Measurements from ENCODE around the gene STMN1.

STMN1 gene

DNA sequence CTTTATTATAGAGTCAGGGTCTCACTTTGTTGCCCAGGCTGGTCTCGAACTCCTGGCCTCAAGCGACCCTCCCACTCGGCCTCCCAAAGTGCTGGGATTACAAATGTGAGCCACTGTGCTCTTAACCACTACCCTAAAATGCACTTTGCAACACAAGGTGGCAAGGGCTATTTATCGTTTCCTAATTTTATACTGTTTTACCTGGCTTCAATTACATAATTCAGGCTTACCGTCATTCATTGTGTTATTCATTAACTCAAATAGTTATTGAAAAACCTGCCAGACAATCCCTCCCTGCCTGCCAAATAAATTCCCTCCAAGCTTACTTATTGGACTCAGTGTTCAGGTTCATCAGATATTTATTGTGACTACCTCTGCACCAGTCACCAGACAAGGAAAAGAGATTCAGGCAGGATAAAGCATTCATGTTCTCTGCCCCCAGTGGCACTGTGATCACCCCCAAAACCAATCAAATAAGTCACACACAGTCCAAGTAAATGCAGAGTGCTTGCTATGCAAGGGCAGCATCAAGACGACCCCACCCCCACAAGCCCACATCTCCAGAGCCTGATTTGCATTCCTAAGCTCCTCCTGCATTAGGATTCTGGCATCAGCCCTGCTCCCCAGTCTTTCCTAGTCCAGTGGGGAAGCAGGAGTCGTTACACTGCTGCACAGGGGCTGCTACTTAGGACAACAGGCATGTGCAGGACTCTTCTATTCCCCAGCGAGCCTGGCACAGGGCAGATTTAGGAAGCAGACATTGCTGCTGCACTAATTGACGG is 38.8 kb downstream of the STMN1 start:
- no peak for DNase-seq

DNA sequence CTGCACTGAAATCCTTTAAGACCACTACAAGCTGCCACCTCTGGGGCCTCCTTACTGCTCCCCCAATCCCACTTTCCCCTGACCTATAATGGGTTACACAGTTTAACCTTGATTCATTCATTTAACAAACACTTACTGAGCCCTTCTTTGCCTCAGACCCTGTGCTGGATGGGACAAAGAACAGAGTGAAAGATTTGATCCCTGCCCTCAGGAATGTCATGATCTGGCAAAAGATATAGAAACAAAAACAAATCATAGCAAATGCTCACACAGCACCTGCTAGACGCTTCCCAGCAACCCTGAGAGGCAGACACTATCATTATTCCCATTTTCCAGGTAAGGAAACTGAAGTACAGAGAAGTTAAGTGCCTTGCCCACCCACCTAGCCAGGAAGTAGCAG is 39.9 kb downstream of the STMN1 start:
- no peak for DNase-seq

DNA sequence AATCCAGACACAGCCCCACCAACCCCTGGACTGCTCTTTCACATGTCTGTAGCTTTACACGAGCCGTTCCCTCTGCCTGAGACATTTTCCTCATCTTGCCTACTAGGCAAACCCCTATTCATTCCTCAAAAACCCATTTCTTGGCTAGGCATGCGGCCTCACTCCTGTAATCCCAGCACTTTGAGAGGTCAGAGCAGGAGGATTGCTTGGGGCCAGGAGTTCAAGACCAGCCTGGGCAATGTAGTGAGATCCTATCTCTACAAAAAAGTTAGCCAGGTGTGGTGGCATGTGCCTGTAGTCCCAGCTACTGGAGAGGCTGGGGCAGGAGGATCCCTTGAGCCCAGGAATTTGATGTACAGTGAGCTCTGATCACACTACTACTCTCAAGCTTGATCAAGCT is 41.8 kb downstream of the STMN1 start:
- no peak for DNase-seq

DNA sequence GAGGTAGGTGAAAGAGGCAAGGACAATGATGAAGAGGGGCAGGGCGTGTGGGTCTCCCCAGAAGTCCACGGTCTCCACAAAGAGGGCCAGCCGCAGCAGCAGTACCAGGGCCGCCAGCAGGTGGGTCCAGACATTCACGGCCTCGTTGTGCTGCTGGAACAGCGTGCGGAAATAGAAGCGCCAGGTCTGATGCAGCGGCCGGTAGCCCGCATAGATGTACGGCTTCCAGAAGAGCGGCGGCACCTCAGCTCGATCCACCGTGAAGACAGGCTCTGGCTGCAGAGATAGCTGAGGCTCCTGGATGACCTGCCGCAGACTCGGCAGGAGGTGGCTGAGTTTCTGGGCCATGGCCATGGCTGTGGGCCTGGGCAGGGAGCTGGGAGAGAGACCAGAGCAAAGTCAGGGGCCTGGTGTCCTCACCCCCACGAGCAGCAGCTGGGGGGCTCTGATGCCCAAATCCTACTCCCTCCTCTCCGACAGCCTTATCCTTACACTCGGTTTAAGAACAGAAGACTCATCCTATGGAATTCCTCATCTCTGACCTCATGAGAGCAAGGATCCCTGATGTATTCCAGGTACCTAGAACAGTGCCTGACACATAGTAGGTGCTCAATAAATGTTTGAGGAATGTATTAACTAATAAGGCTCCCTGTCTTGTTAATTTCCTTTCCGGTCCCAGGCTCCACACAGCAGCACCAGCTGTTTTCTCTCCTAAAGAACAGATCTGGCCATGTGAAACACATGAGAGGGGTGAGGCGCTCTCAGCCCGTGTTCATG is 42.5 kb downstream of the STMN1 start:
- no peak for DNase-seq

DNA sequence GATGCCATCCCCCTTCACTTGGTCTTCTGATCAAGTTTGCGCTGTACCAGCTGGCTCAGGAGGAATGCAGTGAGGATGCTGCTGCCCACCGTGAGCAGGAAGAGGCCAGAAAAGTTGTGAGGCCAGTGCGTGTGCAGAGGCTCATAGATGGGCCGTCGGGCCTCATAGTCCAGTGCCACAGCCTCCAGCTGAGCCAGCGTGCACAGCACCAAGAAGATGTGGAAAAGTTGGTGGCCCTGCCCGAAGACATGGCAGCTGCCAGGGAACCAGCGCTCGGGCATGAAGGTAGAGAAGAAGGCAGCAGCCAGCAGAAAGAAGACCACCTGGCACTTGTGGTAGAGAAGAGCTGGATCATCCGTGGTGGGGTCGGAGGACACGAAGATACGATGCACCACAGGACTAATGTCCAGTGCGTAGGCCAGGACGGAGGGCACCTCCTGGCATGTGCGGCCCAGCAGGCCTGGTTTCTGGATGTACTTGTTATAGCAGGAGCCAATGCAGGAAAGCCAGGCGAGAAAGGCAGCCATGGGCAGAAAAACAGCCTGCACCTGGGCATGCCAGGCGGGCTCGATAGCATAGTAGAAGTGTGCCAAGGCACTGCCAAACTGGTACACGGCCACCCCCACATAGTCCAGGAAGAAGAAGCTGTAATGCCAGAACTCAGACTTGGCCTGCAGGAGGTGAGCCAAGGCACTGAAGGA is 43.3 kb downstream of the STMN1 start:
- no peak for DNase-seq

DNA sequence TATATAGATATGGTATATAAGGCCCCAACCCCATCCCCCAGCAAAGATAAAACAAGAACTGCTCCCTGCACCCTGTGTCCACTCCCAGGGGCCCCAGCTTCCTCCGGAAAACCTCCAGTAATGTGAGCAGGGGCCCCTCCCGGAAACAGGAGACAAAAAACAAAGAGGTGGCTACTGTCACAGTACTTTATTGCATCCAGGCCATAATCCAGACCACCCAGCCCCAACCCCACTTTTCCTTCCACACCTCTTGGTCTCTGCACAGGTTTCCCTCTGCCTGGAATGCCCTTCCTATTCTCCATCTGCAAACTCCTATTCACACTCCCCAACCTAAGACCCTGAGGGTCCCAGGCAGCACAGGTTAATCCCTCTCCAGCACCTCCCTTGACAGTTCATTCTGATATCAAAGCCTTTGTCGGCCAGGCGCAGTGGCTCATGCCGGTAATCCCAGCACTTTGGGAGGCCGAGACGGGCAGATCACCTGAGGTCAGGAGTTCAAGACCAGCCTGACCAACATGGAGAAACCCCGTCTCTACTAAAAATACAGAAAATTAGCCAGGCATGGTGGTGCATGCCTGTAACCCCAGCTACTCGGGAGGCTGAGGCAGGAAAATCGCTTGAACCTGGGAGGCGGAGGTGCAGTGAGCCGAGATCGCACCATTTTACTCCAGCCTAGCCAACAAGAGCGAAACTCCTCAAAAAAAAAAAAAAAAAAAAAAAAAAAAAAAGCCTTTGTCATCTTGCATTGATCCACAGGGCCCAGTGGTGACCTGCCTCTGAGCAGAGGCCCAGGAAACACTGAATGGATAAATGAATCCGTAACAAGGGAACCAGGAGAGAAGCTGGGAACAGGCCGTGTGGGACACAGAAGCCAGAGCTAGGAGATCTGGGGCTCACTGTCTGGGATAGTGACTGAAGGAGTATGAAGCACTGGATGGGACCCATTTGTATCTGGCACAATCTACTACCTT is 44.6 kb downstream of the STMN1 start:
- no peak for DNase-seq

DNA sequence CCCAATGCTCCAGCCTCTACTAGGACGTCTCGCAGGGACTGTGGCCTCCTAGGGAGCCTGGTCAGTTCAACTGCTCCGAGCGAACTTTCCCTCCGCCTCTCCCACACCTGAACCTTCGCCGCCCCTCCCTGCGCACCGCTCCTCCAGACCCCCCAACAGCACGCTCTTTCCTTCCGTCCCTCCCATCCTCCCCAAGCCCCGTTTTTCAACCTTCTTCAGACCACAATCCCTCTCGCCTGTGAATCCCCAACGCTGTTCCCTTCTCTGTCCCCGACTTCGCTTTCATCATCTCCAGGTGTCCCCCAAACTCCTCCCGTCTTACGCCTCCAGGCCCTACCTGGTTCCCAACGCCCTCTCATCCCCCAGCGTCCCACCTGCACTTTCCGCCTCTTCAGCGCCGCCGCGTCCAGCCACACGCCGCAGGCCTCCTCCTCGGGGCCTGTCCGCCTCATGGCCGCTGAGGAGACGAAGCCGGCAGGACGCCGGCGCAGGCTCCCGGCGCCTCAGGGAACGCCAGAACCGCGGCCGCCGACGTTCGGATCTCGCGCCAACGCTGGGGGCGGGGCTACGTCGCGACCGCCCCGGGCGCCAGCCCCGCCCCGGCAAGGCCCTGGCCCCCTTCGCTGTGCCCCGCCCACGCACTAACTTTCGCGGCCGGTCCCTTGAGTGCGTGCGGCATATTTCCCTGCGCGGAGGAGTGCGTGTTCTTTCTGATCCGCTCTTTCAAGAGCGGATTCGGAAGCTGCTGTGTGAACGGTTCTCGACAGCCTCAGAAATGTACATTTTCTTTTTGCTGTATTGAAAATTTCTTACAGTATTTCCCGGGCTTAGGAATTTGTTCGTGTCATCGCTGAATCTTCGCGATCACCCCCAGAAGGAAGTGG is 47.1 kb downstream of the STMN1 start, which contains the start of gene AUNIP:
Gene AUNIP (minus strand): TSS at position 552 of the 884 bp plus-strand sequence. CDS start 100 bp downstream, at position 452.
- DNase-seq = peak; percentile 74

DNA sequence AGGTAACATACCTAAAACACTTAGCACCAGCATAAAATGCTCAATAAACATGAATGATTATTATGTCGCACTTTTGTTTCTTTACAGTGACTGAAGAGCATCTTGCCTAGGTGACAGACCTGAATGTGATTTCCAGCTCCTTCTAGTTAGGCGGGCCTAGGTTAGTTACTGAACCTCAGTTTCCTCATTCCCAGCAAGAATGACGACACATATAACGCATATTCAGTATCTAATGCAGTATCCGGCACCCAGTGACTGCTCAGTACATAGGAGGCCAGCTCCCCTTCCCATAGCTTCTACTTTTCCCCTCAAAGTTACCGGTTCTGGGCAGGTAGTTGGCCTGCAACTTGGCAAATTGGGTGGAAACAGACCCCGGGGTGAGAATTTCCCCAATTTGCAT is 47.7 kb downstream of the STMN1 start:
- no peak for DNase-seq

DNA sequence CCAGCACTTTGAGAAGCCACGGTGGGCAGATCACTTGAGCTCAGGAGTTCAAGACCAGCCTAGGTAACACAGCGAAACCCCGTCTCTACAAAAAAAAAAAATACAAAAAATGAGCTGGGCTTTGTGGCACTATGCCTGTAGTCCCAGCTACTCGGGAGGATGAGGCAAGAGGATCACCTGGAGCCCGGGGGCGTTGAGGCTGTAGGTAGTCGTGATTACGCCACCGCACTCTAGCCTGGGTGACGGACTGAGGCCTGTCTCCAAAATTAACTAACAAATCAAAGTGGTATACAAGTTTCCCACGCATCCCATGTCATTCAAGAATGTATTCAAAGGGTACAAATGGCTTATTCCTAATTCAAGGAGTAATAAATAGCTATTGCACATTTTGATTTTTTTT is 49.4 kb downstream of the STMN1 start:
- DNase-seq = no peak

DNA sequence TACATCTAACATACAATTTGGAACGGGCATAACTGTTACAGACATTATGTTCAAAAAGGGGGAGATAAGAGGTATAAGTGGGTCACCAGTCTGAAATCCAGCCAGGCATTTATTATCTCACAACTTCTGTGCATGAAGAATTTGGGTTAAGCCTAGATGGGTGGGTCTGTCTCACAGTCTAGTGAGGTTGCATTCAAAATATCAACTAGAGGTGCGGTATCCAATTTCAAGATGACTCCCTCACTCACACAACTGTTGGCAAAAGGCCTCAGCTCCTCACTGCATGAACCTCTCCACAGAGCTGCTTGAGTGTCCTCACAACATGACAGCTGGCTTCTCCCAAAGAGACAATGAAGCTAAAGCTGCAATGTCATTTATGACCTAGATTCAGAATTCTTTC is 51.7 kb downstream of the STMN1 start:
- DNase-seq = no peak
